SK-N-MC (cell line): ENCODE data around the gene GFOD1.

ENCODE experiments used
- DNase-seq: peaks from one replicate; pipeline ENCODE4 v3.0.0-alpha.2; 2011; ENCODE audit warnings: low read depth, low spot score
- H3K27ac ChIP-seq: fragments of 200-600 bp; sonication (generic); 2 replicates; pipeline ENCODE4 v1.5.1; 2016; ENCODE audit warnings: mixed run types
- H3K36me3 ChIP-seq: fragments of 200-600 bp; sonication (generic); 2 replicates; pipeline ENCODE4 v1.6.1; 2017; ENCODE audit warnings: antibody characterized with exemption, low read length, mixed read lengths; ENCODE audit not compliant: insufficient read depth
- H3K4me3 ChIP-seq: fragments of 200-600 bp; sonication (generic); 2 replicates; pipeline ENCODE4 v1.5.1; 2016
- H3K9ac ChIP-seq: fragments of 200-600 bp; sonication (generic); 2 replicates; pipeline ENCODE4 v1.8.0; 2017; ENCODE audit warnings: mixed run types, mixed read lengths; ENCODE audit not compliant: insufficient read length
- H3K9me3 ChIP-seq: fragments of 200-600 bp; sonication (generic); 2 replicates; pipeline ENCODE4 v1.6.1; 2017; ENCODE audit warnings: low read depth, mild to moderate bottlenecking, antibody characterized with exemption, low read length, moderate library complexity, mixed read lengths
- EZH2 ChIP-seq: fragments of 200-600 bp; sonication (generic); IDR thresholded peaks from one replicate; pipeline ENCODE4 v1.6.1; 2017; ENCODE audit warnings: antibody characterized with exemption
- FOXP2 ChIP-seq: optimal IDR thresholded peaks from 2 replicates; pipeline ENCODE3; 2011; ENCODE audit warnings: mild to moderate bottlenecking, moderate library complexity; ENCODE audit not compliant: insufficient read depth; ENCODE audit errors: extremely low read length, control extremely low read depth
- POLR2AphosphoS5 ChIP-seq: IDR thresholded peaks from 2 replicates; pipeline ENCODE4 v1.6.1; 2012; ENCODE audit warnings: mild to moderate bottlenecking, low read depth, low read length, borderline replicate concordance

Gene GFOD1

DNA sequence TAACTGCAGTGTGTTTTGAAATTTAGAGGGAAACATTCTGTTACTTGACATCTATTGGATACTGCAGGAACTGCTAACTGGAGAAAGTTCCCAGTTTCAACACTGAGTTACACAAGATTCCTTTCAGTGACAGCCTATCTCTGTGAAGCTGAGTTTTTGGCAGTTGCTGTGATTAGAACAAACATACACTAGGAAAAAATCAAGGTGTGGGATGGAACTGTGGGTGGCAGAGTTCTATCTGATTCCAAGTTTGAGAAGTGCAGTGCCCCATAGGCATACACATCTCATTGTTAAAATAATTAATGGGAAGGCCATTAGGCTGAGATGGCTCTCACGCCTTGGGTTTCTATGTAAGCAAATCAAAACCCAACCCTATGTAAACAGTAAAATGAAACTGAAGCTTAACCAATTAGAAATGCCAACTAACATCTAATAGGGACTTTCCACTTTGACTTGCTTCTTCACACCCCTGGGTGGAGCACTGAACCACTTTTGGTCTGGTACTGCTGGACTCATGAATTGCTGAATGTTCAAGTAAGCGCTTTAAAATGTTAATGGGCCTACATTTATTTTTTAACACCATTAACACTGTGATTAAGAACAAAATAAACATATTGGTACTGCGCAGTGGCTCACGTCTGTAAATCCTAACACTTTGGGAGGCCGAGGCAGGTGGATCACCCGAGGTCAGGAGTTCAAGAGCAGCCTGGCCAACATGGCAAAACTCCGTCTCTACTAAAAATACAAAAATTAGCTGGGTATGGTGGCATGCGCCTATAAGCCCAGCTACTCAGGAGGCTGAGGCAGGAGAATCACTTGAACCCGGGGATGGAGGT is 103.9 kb downstream of the GFOD1 start:
- Histone ChIP-seq H3K27ac (no peak overlapping the region), H3K9ac (no peak overlapping the region), H3K36me3 (no peaks in the 10 kb centered on the region), H3K9me3 (no peaks in the 10 kb centered on the region), H3K4me3 (no peak overlapping the region)
- no peak for DNase-seq
- TF ChIP-seq POLR2AphosphoS5 (no peak), EZH2 (no peak), FOXP2 (no peak)

DNA sequence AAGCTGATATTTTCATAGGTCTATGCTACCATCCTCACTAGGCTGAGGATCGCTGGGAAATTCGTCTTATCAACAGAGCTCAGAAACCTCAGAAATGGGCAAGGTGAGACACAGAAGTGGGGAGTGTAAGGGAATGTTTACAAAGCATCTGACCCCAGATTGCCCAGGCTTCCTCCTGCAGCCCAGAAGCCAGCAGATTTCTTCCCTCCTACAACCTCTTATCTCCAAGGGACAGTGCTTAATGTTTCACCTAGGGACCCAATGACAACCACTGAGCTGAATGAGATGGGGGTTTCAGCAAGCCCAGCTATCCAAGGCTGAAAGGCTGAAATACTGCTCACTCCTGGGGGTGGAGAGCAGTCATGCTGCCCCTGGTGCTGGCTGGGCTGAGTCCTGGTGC is 106.6 kb downstream of the GFOD1 start:
- H3K36me3 ChIP-seq = no peaks in the 10 kb centered on the region
- no peak overlapping the region for H3K4me3 ChIP-seq
- TF ChIP-seq POLR2AphosphoS5 = no peak
- DNase-seq = no peak
- no peak overlapping the region for H3K27ac ChIP-seq
- no peaks in the 10 kb centered on the region for H3K9me3 ChIP-seq
- no peak overlapping the region for H3K9ac ChIP-seq

GRCh38 chr6:13378669-13379590 is 108.5 kb downstream of the GFOD1 start:
- no peak for TF ChIP-seq POLR2AphosphoS5
- TF ChIP-seq FOXP2 = no peak
- no peak for TF ChIP-seq EZH2
- Histone ChIP-seq H3K9ac (no peak overlapping the region), H3K4me3 (no peak overlapping the region), H3K9me3 (no peaks in the 10 kb centered on the region), H3K27ac (no peak overlapping the region), H3K36me3 (no peaks in the 10 kb centered on the region)
- DNase-seq = no peak

DNA sequence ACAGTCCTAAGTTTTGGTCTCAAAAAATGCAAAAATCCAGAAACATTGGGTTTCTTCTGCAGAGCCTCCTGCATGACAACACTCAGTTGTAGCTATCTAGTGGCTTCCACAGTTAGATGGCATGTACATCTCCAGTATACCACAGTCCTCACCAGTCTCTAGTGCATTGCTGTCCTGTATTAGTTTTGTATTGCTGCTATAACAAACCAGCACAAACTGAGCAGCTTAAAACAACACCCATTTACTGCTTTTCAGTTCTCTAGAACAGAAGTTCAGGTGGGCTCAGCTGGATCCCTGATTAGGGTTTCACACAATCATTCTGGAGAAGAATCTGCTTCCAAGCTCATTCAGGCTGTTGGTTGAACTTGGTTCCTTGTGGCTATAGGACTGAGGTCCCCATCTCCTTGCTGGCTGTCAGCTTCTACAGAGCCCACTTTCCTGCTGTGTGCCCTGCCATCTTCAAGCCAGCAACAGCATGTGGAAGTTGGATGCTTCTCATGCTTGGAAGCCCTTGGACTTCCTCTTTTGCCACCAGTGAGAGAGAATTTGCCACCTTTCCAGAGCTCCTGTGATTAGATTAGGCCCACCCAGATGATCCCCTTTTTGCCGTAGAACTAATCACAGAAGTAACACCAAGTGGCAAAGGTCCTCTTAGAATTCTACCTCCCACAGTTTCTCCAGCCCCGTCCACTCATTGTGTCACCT is 110.2 kb downstream of the GFOD1 start:
- Histone ChIP-seq H3K36me3 (no peaks in the 10 kb centered on the region), H3K9ac (no peak overlapping the region), H3K4me3 (no peak overlapping the region), H3K27ac (no peak overlapping the region), H3K9me3 (no peaks in the 10 kb centered on the region)
- no peak for DNase-seq
- no peak for TF ChIP-seq FOXP2

DNA sequence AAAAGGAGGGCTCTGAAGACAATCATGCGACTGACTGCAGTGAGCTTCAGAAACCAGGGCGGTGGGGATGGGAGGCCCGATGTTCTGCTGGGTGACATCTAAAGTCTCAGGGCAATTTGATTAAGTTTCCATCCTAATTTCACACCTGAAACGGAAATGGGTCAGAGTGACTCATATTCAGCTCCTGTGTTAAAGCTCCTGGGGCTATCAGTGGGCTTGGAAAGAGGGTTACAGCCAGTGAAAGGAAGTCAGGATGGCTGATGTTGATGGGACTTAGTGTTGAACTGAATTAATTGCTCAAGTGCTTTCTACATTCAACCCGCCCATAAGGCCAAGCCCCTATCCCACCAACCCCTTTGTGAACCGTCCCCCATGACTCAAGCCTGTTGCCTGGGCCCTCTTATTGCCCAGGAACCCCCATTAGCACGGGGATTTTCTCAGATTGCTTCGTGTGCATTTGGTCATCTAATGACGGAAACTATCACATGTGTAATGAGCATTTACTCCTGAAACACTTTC is 112.0 kb downstream of the GFOD1 start:
- H3K4me3 ChIP-seq = no peak overlapping the region
- no peak overlapping the region for H3K9ac ChIP-seq
- no peaks in the 10 kb centered on the region for H3K9me3 ChIP-seq
- TF ChIP-seq POLR2AphosphoS5 = no peak
- no peak for TF ChIP-seq EZH2
- no peak for TF ChIP-seq FOXP2
- H3K27ac ChIP-seq = no peak overlapping the region
- DNase-seq = no peak
- no peaks in the 10 kb centered on the region for H3K36me3 ChIP-seq

DNA sequence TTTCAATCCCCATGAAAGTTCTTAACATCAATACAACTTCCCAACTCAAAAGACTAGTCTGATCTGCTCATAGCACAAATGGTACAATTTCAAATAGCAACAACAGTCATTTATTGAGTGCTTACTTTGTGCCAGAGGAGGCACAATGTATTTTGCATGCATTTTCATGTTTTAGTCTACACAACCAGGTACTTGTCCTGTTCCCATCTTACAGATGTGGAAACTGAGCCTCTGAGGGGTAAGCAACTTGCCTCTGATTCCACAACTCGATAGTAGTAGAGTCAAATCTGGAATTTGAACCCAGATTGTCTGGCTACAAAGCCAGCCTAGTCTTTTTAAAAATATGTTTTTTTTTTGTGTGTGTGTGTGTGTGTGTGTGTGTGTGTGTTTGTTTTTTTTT is 113.5 kb downstream of the GFOD1 start:
- TF ChIP-seq EZH2 (no peak), POLR2AphosphoS5 (no peak), FOXP2 (no peak)
- Histone ChIP-seq H3K9me3 (no peaks in the 10 kb centered on the region), H3K4me3 (no peak overlapping the region), H3K27ac (no peak overlapping the region), H3K9ac (no peak overlapping the region), H3K36me3 (no peaks in the 10 kb centered on the region)
- no peak for DNase-seq

DNA sequence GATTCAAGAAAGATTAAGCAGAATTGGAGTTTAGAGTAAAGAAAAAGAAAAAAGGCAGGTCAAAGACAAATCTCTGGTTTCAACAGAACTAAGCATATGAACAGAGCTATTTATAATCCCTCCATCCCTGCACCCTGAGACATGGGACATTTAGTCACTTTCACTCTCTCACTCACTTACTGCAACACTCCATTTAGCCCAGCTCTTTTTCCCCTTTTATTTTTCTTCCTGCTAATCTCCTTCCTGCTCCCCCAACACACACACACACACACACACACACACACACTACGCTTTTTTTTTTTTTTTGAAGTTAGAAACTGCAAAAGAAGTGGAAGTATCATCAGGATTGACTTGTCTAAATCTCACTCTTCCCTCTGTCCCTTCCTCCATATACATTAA is 113.9 kb downstream of the GFOD1 start:
- Histone ChIP-seq H3K36me3 (no peaks in the 10 kb centered on the region), H3K9ac (no peak overlapping the region), H3K27ac (no peak overlapping the region), H3K4me3 (no peak overlapping the region), H3K9me3 (no peaks in the 10 kb centered on the region)
- TF ChIP-seq FOXP2 (no peak), POLR2AphosphoS5 (no peak), EZH2 (no peak)
- DNase-seq = no peak
